ENCODE results near the gene SCAF1.

DNA sequence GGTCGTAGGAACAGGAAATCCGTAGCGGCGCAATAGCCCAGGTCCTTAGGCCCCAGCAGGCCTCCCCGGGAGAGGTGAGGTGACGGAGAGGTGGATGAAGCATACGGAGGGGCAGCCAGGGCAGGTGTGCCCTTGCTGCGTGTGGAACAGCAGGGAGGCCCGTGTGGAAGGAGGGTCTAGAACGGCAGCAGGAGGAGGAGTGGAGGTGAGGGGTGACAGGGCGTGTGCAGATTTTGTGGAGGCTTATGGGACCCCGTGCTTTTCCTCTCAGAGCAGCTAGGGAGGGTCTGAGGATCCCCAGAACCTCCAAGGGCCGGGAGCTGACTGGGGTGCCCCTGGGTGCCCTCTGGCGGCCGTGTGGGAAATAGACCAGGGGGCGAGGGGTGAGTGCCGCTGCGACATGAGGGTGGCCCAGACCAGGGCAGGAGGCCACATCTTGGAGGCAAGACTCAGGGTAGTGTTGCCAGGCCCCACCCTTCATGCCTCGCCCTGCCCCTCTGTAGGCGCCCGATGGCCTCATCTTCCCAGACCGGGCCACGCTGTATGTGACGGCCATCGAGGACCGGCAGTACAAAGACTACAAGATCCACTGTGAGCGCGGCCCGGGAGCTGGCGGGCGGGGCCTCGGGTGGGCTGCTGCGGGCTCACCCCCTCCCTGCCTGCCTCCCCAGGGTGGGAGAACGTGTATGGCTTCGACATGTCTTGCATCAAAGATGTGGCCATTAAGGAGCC lies 42.4 kb downstream of the SCAF1 start:
- TF ChIP-seq, protein P1, sequence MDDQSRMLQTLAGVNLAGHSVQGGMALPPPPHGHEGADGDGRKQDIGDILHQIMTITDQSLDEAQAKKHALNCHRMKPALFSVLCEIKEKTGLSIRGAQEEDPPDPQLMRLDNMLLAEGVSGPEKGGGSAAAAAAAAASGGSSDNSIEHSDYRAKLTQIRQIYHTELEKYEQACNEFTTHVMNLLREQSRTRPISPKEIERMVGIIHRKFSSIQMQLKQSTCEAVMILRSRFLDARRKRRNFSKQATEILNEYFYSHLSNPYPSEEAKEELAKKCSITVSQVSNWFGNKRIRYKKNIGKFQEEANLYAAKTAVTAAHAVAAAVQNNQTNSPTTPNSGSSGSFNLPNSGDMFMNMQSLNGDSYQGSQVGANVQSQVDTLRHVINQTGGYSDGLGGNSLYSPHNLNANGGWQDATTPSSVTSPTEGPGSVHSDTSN (IDR thresholded peaks at IDR 0.05) = no peak
- no peak for TF ChIP-seq POLR2A (IDR thresholded peaks at IDR 0.05; ENCODE audit: low read length)
- TF ChIP-seq MYC (IDR thresholded peaks at IDR 0.05; ENCODE audit: borderline replicate concordance, low read length) = no peak
- no peak for TF ChIP-seq BHLHE40 (IDR thresholded peaks at IDR 0.05; ENCODE audit: low read depth, low read length)
- no peak for TF ChIP-seq EP300 (IDR thresholded peaks at IDR 0.05)
- TF ChIP-seq ESRRA (IDR thresholded peaks at IDR 0.05; ENCODE audit: borderline replicate concordance, low read length) = no peak
- TF ChIP-seq CTCF (IDR thresholded peaks at IDR 0.05) = peak; percentile 65
- no peak for TF ChIP-seq RFX5 (IDR thresholded peaks at IDR 0.05)
- TF ChIP-seq GATA3 (IDR thresholded peaks at IDR 0.05; ENCODE audit: borderline replicate concordance) = no peak
- TF ChIP-seq TP53 (CRISPR knock-in tag; IDR thresholded peaks at IDR 0.05) = peak; percentile 10; the same call in 1 of the 2 replicates
- no peak for TF ChIP-seq ZFP36 (IDR thresholded peaks at IDR 0.05; ENCODE audit: borderline replicate concordance, partially characterized antibody)
- no peak for TF ChIP-seq ZC3H11A (IDR thresholded peaks at IDR 0.05)
